Astrocyte of the hippocampus (primary cell): ENCODE measurements around the gene WDR26.
"Not testable (repeated sequence)": the region's sequence is repeated elsewhere in the genome, so short reads cannot be mapped to it uniquely, and the experiment has no call there.

Experiments used
- DNase-seq: peaks from one replicate; pipeline ENCODE4 v3.0.0; 2011; ENCODE audit warnings: low read depth, low spot score

Gene WDR26

GRCh38 chr1:224349716-224350115 is 84.9 kb downstream of the WDR26 start:
- DNase-seq: not testable (repeated sequence)

GRCh38 chr1:224348137-224348536 is 86.5 kb downstream of the WDR26 start:
- no peak for DNase-seq

GRCh38 chr1:224343679-224344078 is 90.9 kb downstream of the WDR26 start:
- DNase-seq: peak; percentile 5

DNA sequence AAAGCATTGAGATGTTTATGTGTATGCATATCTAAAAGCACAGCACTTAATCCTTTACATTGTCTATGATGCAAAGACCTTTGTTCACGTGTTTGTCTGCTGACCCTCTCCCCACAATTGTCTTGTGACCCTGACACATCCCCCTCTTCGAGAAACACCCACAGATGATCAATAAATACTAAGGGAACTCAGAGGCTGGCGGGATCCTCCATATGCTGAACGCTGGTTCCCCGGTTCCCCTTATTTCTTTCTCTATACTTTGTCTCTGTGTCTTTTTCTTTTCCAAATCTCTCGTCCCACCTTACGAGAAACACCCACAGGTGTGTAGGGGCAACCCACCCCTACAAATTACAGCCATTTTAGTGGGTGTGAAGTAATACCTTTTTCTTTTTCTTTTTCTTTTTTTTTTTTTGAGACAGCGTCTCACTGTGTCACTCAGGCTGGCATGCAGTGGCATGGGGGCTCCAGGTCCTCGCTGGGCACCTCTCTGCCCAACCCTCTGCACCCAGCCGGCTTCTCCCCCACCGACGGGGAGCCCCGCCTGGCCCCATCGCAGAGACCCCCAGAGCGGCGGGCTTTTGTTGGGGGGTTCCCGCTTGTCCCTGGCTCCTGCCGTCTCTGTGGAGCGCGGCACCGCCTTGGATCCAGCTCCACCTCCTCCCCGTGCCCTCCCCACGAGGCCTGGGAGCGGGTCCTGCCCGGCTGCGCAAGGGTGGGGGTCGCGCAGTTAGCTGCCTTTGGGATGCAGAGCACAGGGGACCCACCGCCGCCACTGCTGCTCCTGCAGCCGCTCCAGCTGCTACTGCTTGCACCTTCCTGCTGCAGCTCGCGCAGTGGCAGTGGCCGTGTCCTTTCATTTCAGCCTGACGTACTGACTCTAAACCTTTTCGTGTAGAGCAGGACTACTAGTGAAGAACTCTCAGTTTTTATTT is 93.9 kb downstream of the WDR26 start:
- DNase-seq: peak; percentile 33

DNA sequence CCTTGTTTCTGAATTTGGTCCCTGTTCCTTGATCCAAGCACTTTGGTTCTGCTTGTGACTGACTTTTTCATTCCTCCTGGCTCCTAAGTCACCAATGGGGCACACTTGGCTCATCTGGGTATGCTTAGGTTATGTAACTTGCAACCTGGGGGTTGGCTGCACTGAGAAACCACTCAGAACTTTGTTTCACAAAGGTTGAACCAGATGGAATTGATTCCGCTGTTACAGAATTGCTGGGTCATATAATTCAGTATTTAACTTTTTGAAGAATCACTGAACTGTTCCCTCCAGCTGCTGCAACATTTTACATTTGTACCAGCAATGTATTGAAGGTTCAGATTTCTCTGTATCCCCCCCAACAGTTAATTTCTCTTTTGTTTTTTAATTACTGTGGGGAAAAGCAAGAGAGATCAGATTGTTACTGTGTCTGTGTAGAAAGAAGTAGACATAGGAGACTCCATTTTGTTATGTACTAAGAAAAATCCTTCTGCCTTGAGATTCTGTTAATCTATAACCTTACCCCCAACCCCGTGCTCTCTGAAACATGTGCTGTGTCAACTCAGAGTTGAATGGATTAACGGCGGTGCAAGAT is 95.1 kb downstream of the WDR26 start:
- no peak for DNase-seq

- no peak for DNase-seq
Observed at GRCh38 chr1:224338150-224338838, 96.3 kb downstream of the WDR26 start.
